ENCODE data around the gene ZFYVE28.

DNA sequence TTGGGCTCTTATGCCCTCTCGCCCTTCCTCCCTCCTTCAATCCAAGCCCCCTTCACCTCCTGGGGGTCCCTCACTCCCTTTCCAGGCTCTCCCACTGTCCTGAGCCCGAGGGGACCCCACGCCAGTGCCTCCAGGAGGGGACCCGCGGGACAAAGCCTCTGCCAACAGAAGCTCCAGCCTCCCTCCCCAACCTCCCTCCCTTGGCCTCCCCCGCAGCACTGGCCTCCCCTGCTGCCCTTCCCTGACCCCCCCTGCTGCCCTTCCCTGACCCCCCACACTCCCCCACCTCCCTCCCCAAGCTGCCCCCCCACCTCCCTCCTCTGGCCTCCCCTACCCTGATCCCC is 85.5 kb downstream of the ZFYVE28 start:
- TF ChIP-seq, protein P1, sequence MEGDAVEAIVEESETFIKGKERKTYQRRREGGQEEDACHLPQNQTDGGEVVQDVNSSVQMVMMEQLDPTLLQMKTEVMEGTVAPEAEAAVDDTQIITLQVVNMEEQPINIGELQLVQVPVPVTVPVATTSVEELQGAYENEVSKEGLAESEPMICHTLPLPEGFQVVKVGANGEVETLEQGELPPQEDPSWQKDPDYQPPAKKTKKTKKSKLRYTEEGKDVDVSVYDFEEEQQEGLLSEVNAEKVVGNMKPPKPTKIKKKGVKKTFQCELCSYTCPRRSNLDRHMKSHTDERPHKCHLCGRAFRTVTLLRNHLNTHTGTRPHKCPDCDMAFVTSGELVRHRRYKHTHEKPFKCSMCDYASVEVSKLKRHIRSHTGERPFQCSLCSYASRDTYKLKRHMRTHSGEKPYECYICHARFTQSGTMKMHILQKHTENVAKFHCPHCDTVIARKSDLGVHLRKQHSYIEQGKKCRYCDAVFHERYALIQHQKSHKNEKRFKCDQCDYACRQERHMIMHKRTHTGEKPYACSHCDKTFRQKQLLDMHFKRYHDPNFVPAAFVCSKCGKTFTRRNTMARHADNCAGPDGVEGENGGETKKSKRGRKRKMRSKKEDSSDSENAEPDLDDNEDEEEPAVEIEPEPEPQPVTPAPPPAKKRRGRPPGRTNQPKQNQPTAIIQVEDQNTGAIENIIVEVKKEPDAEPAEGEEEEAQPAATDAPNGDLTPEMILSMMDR (IDR thresholded peaks at IDR 0.05; ENCODE audit: low read depth, low read length, poor library complexity, severe bottlenecking) = no peak
- no peak for TF ChIP-seq EZH2phosphoT487 (IDR thresholded peaks at IDR 0.05; ENCODE audit: borderline replicate concordance, low read length)
